H9 (cell line): Measurements from ENCODE around the gene ACKR1. TPM values are rescaled to one million over a fixed set of nuclear protein-coding genes. Genes with fewer than 3 reads are reported as not detected.

Source experiments
- DNase-seq: peaks from one replicate; pipeline ENCODE4 v3.0.0-alpha.2; 2017
- H2AFZ ChIP-seq: one replicate; pipeline ENCODE4 v1.6.1; 2013; ENCODE audit warnings: mild to moderate bottlenecking, low read length, control low read depth, moderate library complexity
- H2AK5ac ChIP-seq: 2 replicates; pipeline ENCODE4 v1.6.1; 2013; ENCODE audit warnings: low read length, control low read depth, mixed read lengths; ENCODE audit not compliant: insufficient read length
- H2BK120ac ChIP-seq: one replicate; pipeline ENCODE4 v1.6.1; 2013; ENCODE audit warnings: low read depth, mild to moderate bottlenecking, low read length, control low read depth, inconsistent platforms; ENCODE audit not compliant: poor library complexity, severe bottlenecking
- H2BK12ac ChIP-seq: 2 replicates; pipeline ENCODE4 v1.6.1; 2013; ENCODE audit warnings: low read length, control low read depth, mixed read lengths, low read depth; ENCODE audit not compliant: insufficient read length
- H2BK15ac ChIP-seq: 2 replicates; pipeline ENCODE4 v1.6.1; 2013; ENCODE audit warnings: low read depth, low read length, control low read depth
- H2BK20ac ChIP-seq: one replicate; pipeline ENCODE4 v1.6.1; 2013; ENCODE audit warnings: low read depth, mild to moderate bottlenecking, low read length, control low read depth, inconsistent platforms; ENCODE audit not compliant: poor library complexity, severe bottlenecking
- H2BK5ac ChIP-seq: 2 replicates; pipeline ENCODE4 v1.6.1; 2013; ENCODE audit warnings: low read length, control low read depth, mixed read lengths; ENCODE audit not compliant: insufficient read length
- H3K14ac ChIP-seq: 2 replicates; pipeline ENCODE4 v1.6.1; 2013; ENCODE audit warnings: low read length, control low read depth; ENCODE audit not compliant: insufficient read depth
- H3K18ac ChIP-seq: 2 replicates; pipeline ENCODE4 v1.6.1; 2013; ENCODE audit warnings: low read depth, mild to moderate bottlenecking, mixed read lengths, low read length, control low read depth; ENCODE audit not compliant: insufficient read length
- H3K23ac ChIP-seq: 2 replicates; pipeline ENCODE4 v1.6.1; 2013; ENCODE audit warnings: low read length, control low read depth, mixed read lengths, low read depth; ENCODE audit not compliant: insufficient read length
- H3K23me2 ChIP-seq: 2 replicates; pipeline ENCODE4 v1.6.1; 2013; ENCODE audit warnings: low read depth, mild to moderate bottlenecking, mixed read lengths, low read length, control low read depth; ENCODE audit not compliant: insufficient read length, poor library complexity, severe bottlenecking
- H3K27ac ChIP-seq: 2 replicates; pipeline ENCODE4 v1.5.1; 2013; ENCODE audit warnings: low read length, control low read depth, mixed read lengths, low read depth; ENCODE audit not compliant: insufficient read length
- H3K27me3 ChIP-seq: 2 replicates; pipeline ENCODE4 v1.6.1; 2013; ENCODE audit warnings: low read length, control low read depth, inconsistent platforms; ENCODE audit not compliant: insufficient read depth
- H3K4ac ChIP-seq: 2 replicates; pipeline ENCODE4 v1.6.1; 2013; ENCODE audit warnings: low read depth, mild to moderate bottlenecking, control low read depth, inconsistent platforms, low read length, moderate library complexity
- H3K4me1 ChIP-seq: 2 replicates; pipeline ENCODE4 v1.6.1; 2013; ENCODE audit warnings: low read length, control low read depth, inconsistent platforms; ENCODE audit not compliant: insufficient read depth
- H3K4me2 ChIP-seq: 2 replicates; pipeline ENCODE4 v1.6.1; 2013; ENCODE audit warnings: low read length, control low read depth, mixed read lengths; ENCODE audit not compliant: insufficient read length, insufficient read depth
- H3K56ac ChIP-seq: 2 replicates; pipeline ENCODE4 v1.6.1; 2013; ENCODE audit warnings: low read depth, mild to moderate bottlenecking, mixed read lengths, low read length, control low read depth; ENCODE audit not compliant: insufficient read length
- H3K79me1 ChIP-seq: 2 replicates; pipeline ENCODE4 v1.6.1; 2013; ENCODE audit warnings: low read depth, mild to moderate bottlenecking, moderate library complexity, low read length, control low read depth, inconsistent platforms; ENCODE audit not compliant: insufficient read depth, poor library complexity, severe bottlenecking
- H3K79me2 ChIP-seq: 2 replicates; pipeline ENCODE4 v1.6.1; 2013; ENCODE audit warnings: low read length, control low read depth, inconsistent platforms; ENCODE audit not compliant: insufficient read depth
- H3K9ac ChIP-seq: 2 replicates; pipeline ENCODE4 v1.6.1; 2013; ENCODE audit warnings: low read length, control low read depth, mixed read lengths; ENCODE audit not compliant: insufficient read length; ENCODE audit errors: extremely low read depth
- H3K9me3 ChIP-seq: one replicate; pipeline ENCODE4 v1.6.1; 2013; ENCODE audit warnings: low read depth, low read length, inconsistent platforms; ENCODE audit not compliant: control insufficient read depth
- H3T11ph ChIP-seq: one replicate; pipeline ENCODE4 v1.6.1; 2013; ENCODE audit warnings: mild to moderate bottlenecking, low read length, control low read depth, inconsistent platforms
- H4K20me1 ChIP-seq: one replicate; pipeline ENCODE4 v1.6.1; 2013; ENCODE audit not compliant: control insufficient read depth, insufficient read length, insufficient read depth
- H4K5ac ChIP-seq: 2 replicates; pipeline ENCODE4 v1.6.1; 2013; ENCODE audit warnings: low read depth, mild to moderate bottlenecking, mixed read lengths, low read length, control low read depth; ENCODE audit not compliant: insufficient read length
- H4K8ac ChIP-seq: replicated peaks from 2 replicates; pipeline ENCODE4 v1.6.1; 2013; ENCODE audit warnings: low read length, control low read depth, mixed read lengths, low read depth; ENCODE audit not compliant: insufficient read length
- H4K91ac ChIP-seq: 2 replicates; pipeline ENCODE4 v1.6.1; 2013; ENCODE audit warnings: low read depth, mild to moderate bottlenecking, moderate library complexity, mixed read lengths, low read length, control low read depth; ENCODE audit not compliant: insufficient read length
- H3K27ac Mint-ChIP-seq, 3 experiments: 2 replicates in 2 of 3; 3 replicates in 1 of 3; pipeline ENCODE4 v1.8.0; 2020 to 2021; ENCODE audit warnings: mixed read lengths in 3 of 3, mild to moderate bottlenecking in 1 of 3, moderate library complexity in 1 of 3
- H3K27me3 Mint-ChIP-seq: 2 replicates; pipeline ENCODE4 v1.8.0; 2021; ENCODE audit warnings: low read depth, mild to moderate bottlenecking, moderate library complexity, mixed read lengths
- H3K36me3 Mint-ChIP-seq, 3 experiments: 2 replicates in 2 of 3; 3 replicates in 1 of 3; pipeline ENCODE4 v1.8.0; 2020 to 2021; ENCODE audit warnings: low read depth in 3 of 3, mixed read lengths in 3 of 3; ENCODE audit not compliant: insufficient read depth in 1 of 3
- H3K4me1 Mint-ChIP-seq, 2 experiments: 2 replicates each; pipeline ENCODE4 v1.8.0; 2020; ENCODE audit warnings: mixed read lengths in 2 of 2
- H3K4me3 Mint-ChIP-seq, 2 experiments: 2 replicates in 1 of 2; 3 replicates in 1 of 2; pipeline ENCODE4 v1.8.0; 2020 to 2021; ENCODE audit warnings: mild to moderate bottlenecking in 2 of 2, mixed read lengths in 2 of 2, moderate library complexity in 1 of 2
- H3K9me3 Mint-ChIP-seq, 2 experiments: 2 replicates in 1 of 2; 3 replicates in 1 of 2; pipeline ENCODE4 v1.8.0; 2020; ENCODE audit warnings: mild to moderate bottlenecking in 2 of 2, mixed read lengths in 2 of 2, moderate library complexity in 1 of 2
- CTCF ChIP-seq: fragments of 200-600 bp; sonication (generic); conservative IDR thresholded peaks from 3 replicates; pipeline ENCODE4 v1.8.0; 2021; ENCODE audit warnings: antibody characterized with exemption, mild to moderate bottlenecking
- WGBS: extraction: QIAGEN DNeasy Blood & Tissue Kit; methylation state at CpG from one replicate; pipeline ENCODE4 v1.1.7; 2013; ENCODE audit warnings: missing lambda C conversion rate, low lambda C conversion rate, mixed read lengths; ENCODE audit not compliant: insufficient read length; ENCODE audit errors: extremely low coverage; 5-methylcytosine and 5-hydroxymethylcytosine counted together
- total RNA-seq: library from RNA; stranded (reverse); gene quantifications from 2 replicates; pipeline ENCODE4 v1.2.1, GENCODE V29; 2021

The ACKR1 gene
- total RNA-seq, 1 experiment from 2014 or later = 0.26 TPM

GRCh38 chr1:159247266-159247665, 42.6 kb downstream of the ACKR1 start:
- no peak overlapping the region for H4K5ac ChIP-seq
- Mint-ChIP-seq H3K27me3 (no peaks in the 10 kb centered on the region; the same call in 1 of the 2 replicates), H3K4me1 (no peaks in the 10 kb centered on the region), H3K36me3 (peaks cover 0 to 5% (median 0%) of the 10 kb centered on the region in 3 experiments; a peak in 4 of 7 replicates), H3K9me3 (peaks cover 10 to 25% of the 10 kb centered on the region in 2 experiments), H3K27ac (no peak overlapping the region), H3K4me3 (no peak overlapping the region)
- H2BK20ac ChIP-seq = no peak overlapping the region
- H2BK120ac ChIP-seq = no peak overlapping the region
- H3K23me2 ChIP-seq = no peaks in the 10 kb centered on the region
- H4K8ac ChIP-seq = no peak overlapping the region
- no peaks in the 10 kb centered on the region for H3K79me1 ChIP-seq
- WGBS = no CpG with 5 or more reads among the region's 3 CpGs
- no peak overlapping the region for H3T11ph ChIP-seq
- H3K79me2 ChIP-seq = no peaks in the 10 kb centered on the region
- DNase-seq = no peak
- no peak overlapping the region for H3K4me2 ChIP-seq
- H2BK5ac ChIP-seq = no peak overlapping the region
- no peak overlapping the region for H2AFZ ChIP-seq
- no peak overlapping the region for H2AK5ac ChIP-seq
- no peak overlapping the region for H2BK15ac ChIP-seq
- H2BK12ac ChIP-seq = no peak overlapping the region
- no peak overlapping the region for H3K27ac ChIP-seq
- no peaks in the 10 kb centered on the region for H3K4me1 ChIP-seq
- H3K14ac ChIP-seq = no peak overlapping the region
- H3K9ac ChIP-seq = no peak overlapping the region
- no peak for TF ChIP-seq CTCF
- H3K23ac ChIP-seq = no peak overlapping the region
- H3K56ac ChIP-seq = no peak overlapping the region
- H3K4ac ChIP-seq = no peak overlapping the region
- no peaks in the 10 kb centered on the region for H3K9me3 ChIP-seq
- no peak overlapping the region for H4K91ac ChIP-seq
- H3K18ac ChIP-seq = no peak overlapping the region
- no peaks in the 10 kb centered on the region for H4K20me1 ChIP-seq
- H3K27me3 ChIP-seq = no peaks in the 10 kb centered on the region
